Measurements from ENCODE around the gene TRANK1.
"Not testable (repeated sequence)": the region's sequence is repeated elsewhere in the genome, so short reads cannot be mapped to it uniquely, and the experiment has no call there.

Gene TRANK1

DNA sequence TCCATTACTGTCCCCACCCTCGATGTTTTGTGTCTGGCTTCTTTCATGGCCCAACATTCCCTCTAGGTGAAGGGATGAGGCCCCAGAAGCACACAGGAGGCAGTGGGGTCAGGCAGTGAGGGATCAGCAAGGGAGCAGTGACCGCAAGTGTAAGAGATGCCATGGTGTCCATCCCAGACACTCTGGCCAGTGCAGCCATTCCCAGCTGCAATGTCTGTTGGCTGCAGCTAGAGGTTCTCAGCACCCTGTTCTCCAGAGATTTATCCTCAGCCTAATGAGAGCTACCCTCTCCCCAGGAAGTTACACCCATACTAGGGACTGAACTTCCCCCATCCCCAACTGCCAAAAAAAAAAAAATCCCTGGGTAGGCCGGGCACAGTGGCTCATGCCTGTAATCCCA lies 40.2 kb downstream of the TRANK1 start:
- Histone ChIP-seq H3F3A (ENCODE audit: control insufficient read depth, insufficient read depth) (peaks cover 23% of the 10 kb centered on the region), H3K4me3 (ENCODE audit: low read length) (no peak overlapping the region), H3K27me3 (ENCODE audit: control insufficient read depth, low read length) (no peaks in the 10 kb centered on the region), H3K27ac (ENCODE audit: low read depth, low read length) (no peak overlapping the region), H3K9me3 (ENCODE audit: control insufficient read depth, insufficient read depth, low read length) (no peaks in the 10 kb centered on the region), H3K4me1 (ENCODE audit: control insufficient read depth, low read length) (peaks cover 88% of the 10 kb centered on the region), H3K36me3 (ENCODE audit: control insufficient read depth, low read length) (peaks cover 66% of the 10 kb centered on the region), H4K20me1 (ENCODE audit: control insufficient read depth, insufficient read depth, low read depth, low read length) (no peaks in the 10 kb centered on the region), H3K79me2 (ENCODE audit: control insufficient read depth, low read length) (peaks cover 48% of the 10 kb centered on the region), H3K4me2 (ENCODE audit: low read length) (peak overlapping the region; percentile 28; the same call in 1 of the 2 replicates), H3K9me2 (replicated peaks; ENCODE audit: control insufficient read depth, low read length) (no peaks in the 10 kb centered on the region)
- no peak for TF ChIP-seq EZH2phosphoT487 (IDR thresholded peaks at IDR 0.05; ENCODE audit: borderline replicate concordance, low read length)
- TF ChIP-seq, protein P1, sequence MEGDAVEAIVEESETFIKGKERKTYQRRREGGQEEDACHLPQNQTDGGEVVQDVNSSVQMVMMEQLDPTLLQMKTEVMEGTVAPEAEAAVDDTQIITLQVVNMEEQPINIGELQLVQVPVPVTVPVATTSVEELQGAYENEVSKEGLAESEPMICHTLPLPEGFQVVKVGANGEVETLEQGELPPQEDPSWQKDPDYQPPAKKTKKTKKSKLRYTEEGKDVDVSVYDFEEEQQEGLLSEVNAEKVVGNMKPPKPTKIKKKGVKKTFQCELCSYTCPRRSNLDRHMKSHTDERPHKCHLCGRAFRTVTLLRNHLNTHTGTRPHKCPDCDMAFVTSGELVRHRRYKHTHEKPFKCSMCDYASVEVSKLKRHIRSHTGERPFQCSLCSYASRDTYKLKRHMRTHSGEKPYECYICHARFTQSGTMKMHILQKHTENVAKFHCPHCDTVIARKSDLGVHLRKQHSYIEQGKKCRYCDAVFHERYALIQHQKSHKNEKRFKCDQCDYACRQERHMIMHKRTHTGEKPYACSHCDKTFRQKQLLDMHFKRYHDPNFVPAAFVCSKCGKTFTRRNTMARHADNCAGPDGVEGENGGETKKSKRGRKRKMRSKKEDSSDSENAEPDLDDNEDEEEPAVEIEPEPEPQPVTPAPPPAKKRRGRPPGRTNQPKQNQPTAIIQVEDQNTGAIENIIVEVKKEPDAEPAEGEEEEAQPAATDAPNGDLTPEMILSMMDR (IDR thresholded peaks at IDR 0.05; ENCODE audit: low read depth, low read length, poor library complexity, severe bottlenecking), result peak; percentile 53

DNA sequence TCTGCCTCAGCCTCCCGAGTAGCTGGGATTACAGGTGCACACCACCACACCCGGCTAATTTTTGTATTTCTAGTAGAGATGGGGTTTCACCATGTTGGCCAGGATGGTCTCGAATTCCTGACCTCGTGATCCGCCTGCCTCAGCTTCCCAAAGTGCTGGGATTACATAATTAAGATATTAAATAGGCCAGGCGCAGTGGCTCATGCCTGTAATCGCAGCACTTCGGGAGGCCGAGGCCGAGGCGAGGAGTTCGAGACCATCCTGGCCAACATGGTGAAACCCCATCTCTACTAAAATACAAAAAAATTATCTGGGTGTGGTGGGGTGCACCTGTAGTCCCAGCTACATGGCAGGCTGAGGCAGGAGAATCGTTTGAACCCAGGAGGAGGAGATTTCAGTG lies 40.8 kb downstream of the TRANK1 start:
- Histone ChIP-seq H3K4me1 (ENCODE audit: control insufficient read depth, low read length) (peaks cover 82% of the 10 kb centered on the region), H3F3A (ENCODE audit: control insufficient read depth, insufficient read depth) (peaks cover 23% of the 10 kb centered on the region), H3K36me3 (ENCODE audit: control insufficient read depth, low read length) (peaks cover 68% of the 10 kb centered on the region), H3K79me2 (ENCODE audit: control insufficient read depth, low read length) (peaks cover 42% of the 10 kb centered on the region)
- not testable (repeated sequence) for H3K4me2 ChIP-seq (ENCODE audit: low read length); H3K27ac ChIP-seq (ENCODE audit: low read depth, low read length); H3K27me3 ChIP-seq (ENCODE audit: control insufficient read depth, low read length); H4K20me1 ChIP-seq (ENCODE audit: control insufficient read depth, insufficient read depth, low read depth, low read length); H3K9me2 ChIP-seq (replicated peaks; ENCODE audit: control insufficient read depth, low read length); H3K4me3 ChIP-seq (ENCODE audit: low read length); H3K9me3 ChIP-seq (ENCODE audit: control insufficient read depth, insufficient read depth, low read length)

DNA sequence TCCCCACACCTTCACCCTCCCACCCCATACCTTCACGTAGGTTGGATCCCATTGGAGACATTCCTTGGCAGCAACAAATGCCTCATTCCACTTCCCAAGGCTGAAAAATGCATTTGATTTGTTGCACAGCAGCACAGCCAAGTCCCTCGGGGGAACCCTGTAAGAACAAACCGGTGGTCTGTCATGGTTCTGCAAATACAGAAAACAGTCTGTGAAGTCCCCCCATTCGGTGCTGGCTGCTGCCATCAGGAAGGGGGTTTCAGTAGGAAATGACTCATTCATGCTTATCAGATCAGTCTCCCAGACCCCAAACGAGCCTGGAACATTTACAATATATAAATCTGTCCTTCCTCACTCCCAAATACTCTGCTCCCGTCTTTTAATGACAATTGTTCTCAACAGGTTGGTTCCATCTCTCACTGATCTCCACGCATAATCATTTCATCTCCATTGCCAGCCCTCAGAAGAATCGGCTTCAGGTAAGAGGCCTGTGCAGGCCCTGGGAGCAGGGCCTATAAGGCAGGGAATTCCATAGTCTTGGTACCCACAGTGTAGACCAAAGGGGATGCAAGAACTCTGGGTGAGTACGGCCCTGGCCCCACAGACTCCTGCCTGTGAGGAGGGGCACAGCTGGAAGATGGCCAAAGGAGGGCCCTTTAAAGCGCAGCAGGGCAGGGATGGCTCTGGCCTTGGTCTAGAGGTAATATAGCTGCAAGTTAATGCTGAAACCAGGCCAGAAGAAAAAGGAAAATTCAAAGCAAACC lies 41.6 kb downstream of the TRANK1 start:
- H3K4me2 ChIP-seq (ENCODE audit: low read length), result peak overlapping the region; percentile 1; the same call in 1 of the 2 replicates
- peaks cover 22% of the 10 kb centered on the region for H3F3A ChIP-seq (ENCODE audit: control insufficient read depth, insufficient read depth)
- TF ChIP-seq EZH2phosphoT487 (IDR thresholded peaks at IDR 0.05; ENCODE audit: borderline replicate concordance, low read length), result no peak
- TF ChIP-seq, protein P1 (IDR thresholded peaks at IDR 0.05; ENCODE audit: low read depth, low read length, poor library complexity, severe bottlenecking), result no peak
- no peak overlapping the region for H3K4me3 ChIP-seq (ENCODE audit: low read length)
- H3K4me1 ChIP-seq (ENCODE audit: control insufficient read depth, low read length), result peaks cover 74% of the 10 kb centered on the region
- H3K36me3 ChIP-seq (ENCODE audit: control insufficient read depth, low read length), result peaks cover 67% of the 10 kb centered on the region
- peak overlapping the region; percentile 77 for H3K27ac ChIP-seq (ENCODE audit: low read depth, low read length)
- no peaks in the 10 kb centered on the region for H3K27me3 ChIP-seq (ENCODE audit: control insufficient read depth, low read length)
- no peaks in the 10 kb centered on the region for H3K9me2 ChIP-seq (replicated peaks; ENCODE audit: control insufficient read depth, low read length)
- no peaks in the 10 kb centered on the region for H3K9me3 ChIP-seq (ENCODE audit: control insufficient read depth, insufficient read depth, low read length)
- H4K20me1 ChIP-seq (ENCODE audit: control insufficient read depth, insufficient read depth, low read depth, low read length), result no peaks in the 10 kb centered on the region
- peaks cover 35% of the 10 kb centered on the region for H3K79me2 ChIP-seq (ENCODE audit: control insufficient read depth, low read length)

DNA sequence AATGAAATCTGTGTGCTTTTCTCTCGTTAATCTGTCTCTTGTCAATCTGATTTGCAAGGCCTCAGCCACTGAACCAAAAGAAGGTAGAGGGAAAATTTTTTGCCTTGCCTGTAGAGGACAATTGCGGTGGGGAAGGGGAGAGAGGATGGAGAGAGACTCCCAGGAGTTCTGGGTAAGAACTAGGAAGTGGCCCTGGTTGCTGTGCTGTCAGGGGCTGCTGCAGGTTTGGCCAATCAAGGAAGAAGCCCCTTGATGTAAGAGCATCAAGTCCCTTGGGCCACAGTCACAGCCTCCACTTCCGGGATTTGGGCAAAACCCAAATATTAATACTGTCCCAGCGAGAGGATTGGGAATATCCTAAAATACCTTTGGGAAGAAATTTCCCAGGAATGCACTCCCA lies 43.3 kb downstream of the TRANK1 start:
- H3K4me3 ChIP-seq (ENCODE audit: low read length), result peak overlapping the region; percentile 19; the same call in 1 of the 2 replicates
- peaks cover 28% of the 10 kb centered on the region for H3K79me2 ChIP-seq (ENCODE audit: control insufficient read depth, low read length)
- H3K4me1 ChIP-seq (ENCODE audit: control insufficient read depth, low read length), result peaks cover 74% of the 10 kb centered on the region
- no peaks in the 10 kb centered on the region for H3K9me3 ChIP-seq (ENCODE audit: control insufficient read depth, insufficient read depth, low read length)
- no peaks in the 10 kb centered on the region for H3K27me3 ChIP-seq (ENCODE audit: control insufficient read depth, low read length)
- peaks cover 15% of the 10 kb centered on the region for H3F3A ChIP-seq (ENCODE audit: control insufficient read depth, insufficient read depth)
- H3K36me3 ChIP-seq (ENCODE audit: control insufficient read depth, low read length), result peaks cover 78% of the 10 kb centered on the region
- peak overlapping the region; percentile 77 for H3K27ac ChIP-seq (ENCODE audit: low read depth, low read length)
- H3K9me2 ChIP-seq (replicated peaks; ENCODE audit: control insufficient read depth, low read length), result no peaks in the 10 kb centered on the region
- TF ChIP-seq, protein P1 (IDR thresholded peaks at IDR 0.05; ENCODE audit: low read depth, low read length, poor library complexity, severe bottlenecking), result no peak
- no peak for TF ChIP-seq EZH2phosphoT487 (IDR thresholded peaks at IDR 0.05; ENCODE audit: borderline replicate concordance, low read length)
- H3K4me2 ChIP-seq (ENCODE audit: low read length), result peak overlapping the region; percentile 76
- no peaks in the 10 kb centered on the region for H4K20me1 ChIP-seq (ENCODE audit: control insufficient read depth, insufficient read depth, low read depth, low read length)
